IPS-NIHi7 (cell line): ENCODE results near the gene ARVCF.
"Not testable (repeated sequence)": the region's sequence is repeated elsewhere in the genome, so short reads cannot be mapped to it uniquely, and the experiment has no call there.

Source experiments
- DNase-seq: peaks from one replicate; pipeline ENCODE4 v3.0.0; 2012; ENCODE audit warnings: mixed read lengths; ENCODE audit errors: extremely low spot score

The ARVCF gene

GRCh38 chr22:19936513-19936912 lies 80.1 kb downstream of the ARVCF start:
- no peak for DNase-seq

DNA sequence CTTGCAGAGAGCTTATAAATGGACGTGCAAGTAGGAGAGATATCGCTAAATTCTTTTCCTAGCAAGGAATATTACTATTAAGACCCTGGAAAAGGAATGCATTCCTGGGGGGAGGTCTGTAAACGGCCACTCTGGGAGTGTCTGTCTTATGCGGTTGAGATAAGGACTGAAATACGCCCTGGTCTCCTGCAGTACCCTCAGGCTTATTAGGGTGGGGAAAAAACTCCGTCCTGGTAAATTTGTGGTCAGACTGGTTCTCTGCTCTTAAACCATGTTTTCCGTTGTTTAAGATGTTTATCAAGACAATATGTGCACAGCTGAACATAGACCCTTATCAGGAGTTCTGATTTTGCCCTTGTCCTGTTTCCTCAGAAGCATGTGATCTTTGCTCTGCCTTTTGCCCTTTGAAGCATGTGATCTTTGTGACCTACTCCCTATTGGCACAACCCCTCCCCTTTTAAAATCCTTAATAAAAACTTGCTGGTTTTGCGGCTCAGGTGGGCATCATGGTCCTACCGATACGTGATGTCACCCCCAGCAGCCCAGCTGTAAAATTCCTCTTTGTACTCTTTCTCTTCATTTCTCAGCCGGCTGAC lies 81.4 kb downstream of the ARVCF start:
- not testable (repeated sequence) for DNase-seq

GRCh38 chr22:19933341-19934241 lies 83.0 kb downstream of the ARVCF start:
- peak; percentile 5 for DNase-seq

DNA sequence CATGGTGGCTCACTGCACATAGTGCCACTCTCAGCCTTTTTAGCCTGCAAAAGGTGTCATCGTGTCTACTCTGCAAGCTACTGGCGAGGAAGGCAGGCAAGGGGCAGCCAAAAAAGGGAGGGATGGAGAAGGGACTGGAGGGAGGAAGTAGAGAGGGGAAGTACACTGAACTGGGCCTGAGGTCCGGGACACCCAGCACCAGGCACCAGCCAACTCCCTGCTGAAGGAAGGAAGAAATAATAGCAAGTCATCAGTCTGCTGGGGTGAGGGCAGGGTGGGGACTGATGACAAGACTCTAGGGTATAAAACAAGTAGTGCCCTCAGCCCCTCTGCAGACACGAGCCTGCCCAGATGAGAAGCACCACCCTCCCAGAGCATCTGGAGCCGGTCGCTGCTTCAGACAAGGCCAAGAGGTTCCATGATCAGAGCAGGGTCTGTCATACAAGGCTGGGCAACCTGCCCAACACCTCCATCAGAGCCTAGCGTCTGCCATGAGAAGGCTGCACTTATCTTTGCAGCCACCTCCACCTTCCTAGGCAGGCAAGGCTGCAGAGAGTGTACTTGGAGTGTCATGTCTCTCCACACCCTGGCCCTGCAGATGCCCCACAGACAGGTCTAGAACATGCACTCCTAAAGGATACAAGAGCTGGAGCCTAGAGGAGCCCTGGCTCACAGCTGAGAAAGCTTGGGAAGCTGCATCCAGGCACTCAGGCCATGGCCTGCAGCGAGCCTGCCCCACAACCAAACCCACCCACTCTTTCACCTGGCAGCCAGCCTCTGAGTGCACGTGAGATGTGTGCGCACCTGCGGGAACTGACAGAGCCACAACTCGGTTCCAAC lies 84.0 kb downstream of the ARVCF start:
- peak; percentile 5 for DNase-seq

- DNase-seq = no peak
Measured at GRCh38 chr22:19931514-19931913, 85.1 kb downstream of the ARVCF start.

GRCh38 chr22:19930551-19931486 lies 85.8 kb downstream of the ARVCF start:
- peak; percentile 4 for DNase-seq

GRCh38 chr22:19929586-19930550 lies 86.8 kb downstream of the ARVCF start:
- peak; percentile 5 for DNase-seq

GRCh38 chr22:19928207-19928606 lies 88.4 kb downstream of the ARVCF start:
- DNase-seq = no peak

DNA sequence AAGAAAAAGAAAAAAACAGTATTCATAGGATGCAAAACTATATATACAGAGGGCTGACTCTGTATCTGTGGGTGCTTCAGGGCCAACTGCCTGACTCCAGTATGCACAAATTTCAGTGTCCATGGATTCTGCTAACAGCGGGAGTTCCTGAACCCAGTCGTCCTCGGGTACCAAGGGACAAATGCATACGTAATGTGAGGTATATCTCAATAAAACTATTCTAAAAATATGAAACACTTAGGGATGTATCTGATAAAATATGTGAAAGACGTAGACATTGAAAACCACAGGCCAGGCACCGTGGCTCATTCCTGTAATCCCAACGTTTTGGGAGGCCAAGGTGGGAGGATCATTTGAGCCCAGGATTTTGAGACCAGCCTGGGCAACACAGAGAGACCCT lies 88.9 kb downstream of the ARVCF start:
- DNase-seq = no peak

- DNase-seq = not testable (repeated sequence)
Measured at GRCh38 chr22:19926028-19926427, 90.6 kb downstream of the ARVCF start.

GRCh38 chr22:19923914-19924513 lies 92.6 kb downstream of the ARVCF start:
- no peak for DNase-seq

DNA sequence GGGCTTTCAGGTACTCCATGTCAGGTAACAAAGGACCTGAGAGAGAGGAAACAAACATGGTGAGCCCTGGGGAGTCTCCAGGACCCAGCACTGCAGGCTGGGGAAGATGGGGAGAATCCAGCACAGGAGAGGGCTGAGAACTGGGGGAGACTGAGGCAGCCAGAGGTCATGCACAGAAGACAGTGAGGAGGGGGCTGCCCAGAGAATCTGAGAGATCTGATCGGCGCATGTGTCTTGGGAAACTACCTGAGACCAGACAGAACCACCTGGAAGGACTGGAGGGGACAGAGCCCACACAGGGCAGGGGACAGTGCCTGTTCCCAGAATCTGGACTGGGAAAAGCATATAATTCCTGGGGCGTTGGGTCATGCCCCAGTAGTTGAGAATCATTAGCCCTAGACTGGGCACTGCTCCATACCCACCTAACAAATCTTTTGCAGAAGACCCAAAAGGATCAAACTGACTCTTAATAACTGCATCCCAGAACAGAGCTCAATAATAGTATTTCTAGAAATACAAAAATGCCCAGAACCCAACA lies 95.0 kb downstream of the ARVCF start:
- DNase-seq = no peak
